ENCODE results near the gene STIMATE.

STIMATE gene

GRCh38 chr3:52894756-52895155, 2.6 kb downstream of the STIMATE start:
- in situ Hi-C loops (cut with MboI; ENCODE audit: low sequenced_read_pairs): no loop called here

GRCh38 chr3:52893723-52894122, 3.6 kb downstream of the STIMATE start:
- in situ Hi-C loops (cut with MboI; ENCODE audit: low sequenced_read_pairs): no loop called here

GRCh38 chr3:52892625-52893311, 4.6 kb downstream of the STIMATE start:
- in situ Hi-C loops (cut with MboI; ENCODE audit: low sequenced_read_pairs): no loop called here

- in situ Hi-C loops (cut with MboI; ENCODE audit: low sequenced_read_pairs): no loop called here
These were observed 5.1 kb downstream of the STIMATE start for GRCh38 chr3:52892290-52892624.

- in situ Hi-C loops (cut with MboI; ENCODE audit: low sequenced_read_pairs): no loop called here
These were observed 5.7 kb downstream of the STIMATE start for GRCh38 chr3:52891615-52892081.

GRCh38 chr3:52891164-52891563, 6.2 kb downstream of the STIMATE start:
- in situ Hi-C loops (cut with MboI; ENCODE audit: low sequenced_read_pairs): no loop called here

- in situ Hi-C loops (cut with MboI; ENCODE audit: low sequenced_read_pairs): no loop called here
These were observed 6.6 kb downstream of the STIMATE start for GRCh38 chr3:52890735-52891134.

GRCh38 chr3:52889901-52890300, 7.4 kb downstream of the STIMATE start:
- in situ Hi-C loops (cut with MboI; ENCODE audit: low sequenced_read_pairs): no loop called here

GRCh38 chr3:52887166-52887565, 10.2 kb downstream of the STIMATE start:
- in situ Hi-C loops (cut with MboI; ENCODE audit: low sequenced_read_pairs): no loop called here

GRCh38 chr3:52886049-52886730, 11.2 kb downstream of the STIMATE start:
- in situ Hi-C loops (cut with MboI; ENCODE audit: low sequenced_read_pairs): no loop called here

GRCh38 chr3:52882377-52882776, 15.0 kb downstream of the STIMATE start:
- in situ Hi-C loops (cut with MboI; ENCODE audit: low sequenced_read_pairs): no loop called here

- in situ Hi-C loops (cut with MboI; ENCODE audit: low sequenced_read_pairs): no loop called here
These were observed 15.5 kb downstream of the STIMATE start for GRCh38 chr3:52881871-52882270.

- in situ Hi-C loops (cut with MboI; ENCODE audit: low sequenced_read_pairs): no loop called here
These were observed 16.9 kb downstream of the STIMATE start for GRCh38 chr3:52880474-52880873.

GRCh38 chr3:52880047-52880446, 17.3 kb downstream of the STIMATE start:
- in situ Hi-C loops (cut with MboI; ENCODE audit: low sequenced_read_pairs): no loop called here

GRCh38 chr3:52879581-52879980, 17.8 kb downstream of the STIMATE start:
- in situ Hi-C loops (cut with MboI; ENCODE audit: low sequenced_read_pairs): no loop called here

GRCh38 chr3:52879090-52879489, 18.3 kb downstream of the STIMATE start:
- in situ Hi-C loops (cut with MboI; ENCODE audit: low sequenced_read_pairs): no loop called here

GRCh38 chr3:52877085-52877484, 20.3 kb downstream of the STIMATE start:
- in situ Hi-C loops (cut with MboI; ENCODE audit: low sequenced_read_pairs): no loop called here

GRCh38 chr3:52874864-52875587, 22.3 kb downstream of the STIMATE start:
- in situ Hi-C loops (cut with MboI; ENCODE audit: low sequenced_read_pairs): no loop called here

GRCh38 chr3:52874160-52874701, 23.1 kb downstream of the STIMATE start:
- in situ Hi-C loops (cut with MboI; ENCODE audit: low sequenced_read_pairs): no loop called here

GRCh38 chr3:52873433-52874159, 23.8 kb downstream of the STIMATE start:
- in situ Hi-C loops (cut with MboI; ENCODE audit: low sequenced_read_pairs): no loop called here

- in situ Hi-C loops (cut with MboI; ENCODE audit: low sequenced_read_pairs): no loop called here
These were observed 25.1 kb downstream of the STIMATE start for GRCh38 chr3:52872245-52872644.
